Breast epithelium (tissue), 3 donors: ENCODE measurements around the gene TBC1D2B.

Experiments used
- POLR2AphosphoS5 ChIP-seq, 3 donors: sonication (generic); formaldehyde crosslinking; IDR thresholded peaks; one replicate each; pipeline ENCODE4 v1.6.1; 2017; ENCODE audit warnings: antibody characterized with exemption in 3 of 3
- TF ChIP-seq, protein P1 (sequence below), 3 donors: fragments of 450-650 bp; IDR thresholded peaks; one replicate each; pipeline ENCODE4 v1.5.1; 2016 to 2017; ENCODE audit warnings: antibody characterized with exemption in 3 of 3, mild to moderate bottlenecking in 3 of 3, moderate library complexity in 3 of 3

DNA sequence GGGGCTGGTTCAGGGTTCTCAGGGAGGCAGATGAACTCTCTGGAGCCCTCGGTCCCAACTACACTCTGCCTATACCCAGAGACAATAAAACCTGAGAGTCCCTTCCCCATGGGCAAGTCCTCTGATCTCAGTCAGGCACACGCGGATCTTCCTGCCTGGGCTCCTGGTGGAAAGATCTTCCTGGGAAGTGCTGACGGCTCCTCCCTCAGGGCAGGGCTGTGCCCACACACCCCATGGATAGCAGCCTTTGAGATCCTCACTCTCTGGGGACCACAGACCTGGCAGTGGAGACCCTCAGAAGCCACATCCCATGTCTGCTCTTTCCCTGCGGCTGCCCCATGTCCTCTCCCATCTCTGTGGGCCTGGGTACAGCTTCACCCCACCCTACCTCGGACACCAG lies 25.2 kb upstream of the TBC1D2B start:
- TF ChIP-seq, protein P1, sequence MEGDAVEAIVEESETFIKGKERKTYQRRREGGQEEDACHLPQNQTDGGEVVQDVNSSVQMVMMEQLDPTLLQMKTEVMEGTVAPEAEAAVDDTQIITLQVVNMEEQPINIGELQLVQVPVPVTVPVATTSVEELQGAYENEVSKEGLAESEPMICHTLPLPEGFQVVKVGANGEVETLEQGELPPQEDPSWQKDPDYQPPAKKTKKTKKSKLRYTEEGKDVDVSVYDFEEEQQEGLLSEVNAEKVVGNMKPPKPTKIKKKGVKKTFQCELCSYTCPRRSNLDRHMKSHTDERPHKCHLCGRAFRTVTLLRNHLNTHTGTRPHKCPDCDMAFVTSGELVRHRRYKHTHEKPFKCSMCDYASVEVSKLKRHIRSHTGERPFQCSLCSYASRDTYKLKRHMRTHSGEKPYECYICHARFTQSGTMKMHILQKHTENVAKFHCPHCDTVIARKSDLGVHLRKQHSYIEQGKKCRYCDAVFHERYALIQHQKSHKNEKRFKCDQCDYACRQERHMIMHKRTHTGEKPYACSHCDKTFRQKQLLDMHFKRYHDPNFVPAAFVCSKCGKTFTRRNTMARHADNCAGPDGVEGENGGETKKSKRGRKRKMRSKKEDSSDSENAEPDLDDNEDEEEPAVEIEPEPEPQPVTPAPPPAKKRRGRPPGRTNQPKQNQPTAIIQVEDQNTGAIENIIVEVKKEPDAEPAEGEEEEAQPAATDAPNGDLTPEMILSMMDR (IDR thresholded peaks at IDR 0.05): no peak
- TF ChIP-seq POLR2AphosphoS5 (IDR thresholded peaks at IDR 0.05): no peak
